22Rv1 (cell line): ENCODE measurements around the gene ACOX1.

Experiments used
- CTCF ChIP-seq: fragments of 450-650 bp; IDR thresholded peaks from 2 replicates; pipeline ENCODE4 v1.5.1; 2017; ENCODE audit warnings: mild to moderate bottlenecking
- ZFX ChIP-seq: fragments of 450-650 bp; IDR thresholded peaks from 2 replicates; pipeline ENCODE4 v1.6.1; 2017; ENCODE audit warnings: antibody characterized with exemption, borderline replicate concordance

GRCh38 chr17:75900691-75901533 lies 78.1 kb downstream of the ACOX1 start:
- TF ChIP-seq CTCF: no peak
- TF ChIP-seq ZFX: no peak
